Mesenchymal stem cell (in vitro differentiated cells and primary cell): ENCODE measurements around the gene INSIG2.
"Not testable (repeated sequence)": the region's sequence is repeated elsewhere in the genome, so short reads cannot be mapped to it uniquely, and the experiment has no call there.

Source experiments
- DNase-seq: peaks from one replicate; pipeline ENCODE4 v3.0.0-alpha.2; 2013
- H2AFZ ChIP-seq: one replicate; pipeline ENCODE4 v1.6.1; 2013; ENCODE audit warnings: low read depth, mild to moderate bottlenecking, control low read depth, inconsistent platforms, low read length, moderate library complexity
- H2AK5ac ChIP-seq: 2 replicates; pipeline ENCODE4 v1.6.1; 2013; ENCODE audit warnings: low read length, moderate library complexity, mild to moderate bottlenecking, inconsistent platforms; ENCODE audit not compliant: severe bottlenecking
- H2BK120ac ChIP-seq: one replicate; pipeline ENCODE4 v1.6.1; 2013; ENCODE audit warnings: low read depth, mild to moderate bottlenecking, inconsistent platforms, low read length, moderate library complexity
- H2BK12ac ChIP-seq, 2 experiments: one replicate each; pipeline ENCODE4 v1.6.1; 2013; ENCODE audit warnings: inconsistent platforms in 2 of 2, low read length in 2 of 2, mild to moderate bottlenecking in 2 of 2, moderate library complexity in 2 of 2, control low read depth in 1 of 2
- H2BK15ac ChIP-seq: one replicate; pipeline ENCODE4 v1.6.1; 2013; ENCODE audit warnings: mild to moderate bottlenecking, low read depth, inconsistent platforms; ENCODE audit not compliant: poor library complexity, severe bottlenecking
- H2BK5ac ChIP-seq: 2 replicates; pipeline ENCODE4 v1.6.1; 2013; ENCODE audit warnings: low read depth, mild to moderate bottlenecking, low read length, control low read depth, inconsistent platforms; ENCODE audit not compliant: poor library complexity, severe bottlenecking
- H3K14ac ChIP-seq, 2 experiments: one replicate each; pipeline ENCODE4 v1.6.1; 2013; ENCODE audit warnings: inconsistent platforms in 2 of 2, low read length in 2 of 2, control low read depth in 1 of 2, mild to moderate bottlenecking in 1 of 2, moderate library complexity in 1 of 2
- H3K18ac ChIP-seq, 2 experiments: one replicate each; pipeline ENCODE4 v1.6.1; 2013; ENCODE audit warnings: inconsistent platforms in 2 of 2, low read length in 2 of 2, control low read depth in 1 of 2, low read depth in 1 of 2, mild to moderate bottlenecking in 1 of 2
- H3K23ac ChIP-seq, 2 experiments: one replicate each; pipeline ENCODE4 v1.6.1; 2013; ENCODE audit warnings: inconsistent platforms in 2 of 2, low read length in 2 of 2, mild to moderate bottlenecking in 2 of 2, moderate library complexity in 2 of 2, control low read depth in 1 of 2
- H3K27ac ChIP-seq: 2 replicates; pipeline ENCODE4 v1.5.1; 2013; ENCODE audit warnings: mild to moderate bottlenecking, moderate library complexity, low read length, control low read depth, inconsistent platforms; ENCODE audit not compliant: poor library complexity, severe bottlenecking
- H3K27me3 ChIP-seq, 2 experiments: 2 replicates each; pipeline versions ENCODE4 v1.6.1 to v1.7.0; 2013; ENCODE audit warnings: low read length in 2 of 2, mild to moderate bottlenecking in 2 of 2, moderate library complexity in 2 of 2, control low read depth in 1 of 2, inconsistent platforms in 1 of 2; ENCODE audit not compliant: control insufficient read depth in 1 of 2, insufficient read depth in 1 of 2
- H3K36me3 ChIP-seq, 2 experiments: 2 replicates each; pipeline versions ENCODE4 v1.6.1 to v1.7.0; 2013; ENCODE audit warnings: low read length in 2 of 2, control low read depth in 1 of 2, inconsistent platforms in 1 of 2, low read depth in 1 of 2, mild to moderate bottlenecking in 1 of 2; ENCODE audit not compliant: insufficient read depth in 2 of 2, control insufficient read depth in 1 of 2
- H3K4ac ChIP-seq, 2 experiments: one replicate each; pipeline ENCODE4 v1.6.1; 2013; ENCODE audit warnings: inconsistent platforms in 2 of 2, low read length in 2 of 2, mild to moderate bottlenecking in 2 of 2, moderate library complexity in 2 of 2, control low read depth in 1 of 2, low read depth in 1 of 2
- H3K4me1 ChIP-seq: 2 replicates; pipeline ENCODE4 v1.6.1; 2013; ENCODE audit warnings: low read depth, low read length, control low read depth; ENCODE audit not compliant: control insufficient read depth, insufficient read depth
- H3K4me2 ChIP-seq: 2 replicates; pipeline ENCODE4 v1.6.1; 2013; ENCODE audit warnings: low read length, mild to moderate bottlenecking, inconsistent platforms; ENCODE audit not compliant: poor library complexity, severe bottlenecking
- H3K4me3 ChIP-seq, 2 experiments: 2 replicates each; pipeline versions ENCODE4 v1.5.1 to v1.7.0; 2013; ENCODE audit warnings: low read length in 2 of 2, mild to moderate bottlenecking in 2 of 2, control low read depth in 1 of 2, low read depth in 1 of 2; ENCODE audit not compliant: insufficient read depth in 1 of 2
- H3K79me1 ChIP-seq: replicated peaks from 2 replicates; pipeline ENCODE4 v1.6.1; 2013; ENCODE audit warnings: mild to moderate bottlenecking, control low read depth, low read length, inconsistent platforms; ENCODE audit not compliant: poor library complexity, severe bottlenecking
- H3K9ac ChIP-seq: 2 replicates; pipeline ENCODE4 v1.7.0; 2013; ENCODE audit warnings: mild to moderate bottlenecking, low read length, moderate library complexity
- H3K9me3 ChIP-seq: 2 replicates; pipeline ENCODE4 v1.7.0; 2013; ENCODE audit warnings: mild to moderate bottlenecking, low read length; ENCODE audit not compliant: control insufficient read depth
- H4K8ac ChIP-seq: one replicate; pipeline ENCODE4 v1.6.1; 2013; ENCODE audit warnings: inconsistent platforms, mild to moderate bottlenecking, low read length, moderate library complexity
- H4K91ac ChIP-seq: one replicate; pipeline ENCODE4 v1.6.1; 2013; ENCODE audit warnings: mild to moderate bottlenecking, low read length, inconsistent platforms
- WGBS: methylation state at CpG from one replicate; pipeline ENCODE4 v1.1.7; 2013; ENCODE audit warnings: mixed read lengths; 5-methylcytosine and 5-hydroxymethylcytosine counted together

INSIG2 gene

DNA sequence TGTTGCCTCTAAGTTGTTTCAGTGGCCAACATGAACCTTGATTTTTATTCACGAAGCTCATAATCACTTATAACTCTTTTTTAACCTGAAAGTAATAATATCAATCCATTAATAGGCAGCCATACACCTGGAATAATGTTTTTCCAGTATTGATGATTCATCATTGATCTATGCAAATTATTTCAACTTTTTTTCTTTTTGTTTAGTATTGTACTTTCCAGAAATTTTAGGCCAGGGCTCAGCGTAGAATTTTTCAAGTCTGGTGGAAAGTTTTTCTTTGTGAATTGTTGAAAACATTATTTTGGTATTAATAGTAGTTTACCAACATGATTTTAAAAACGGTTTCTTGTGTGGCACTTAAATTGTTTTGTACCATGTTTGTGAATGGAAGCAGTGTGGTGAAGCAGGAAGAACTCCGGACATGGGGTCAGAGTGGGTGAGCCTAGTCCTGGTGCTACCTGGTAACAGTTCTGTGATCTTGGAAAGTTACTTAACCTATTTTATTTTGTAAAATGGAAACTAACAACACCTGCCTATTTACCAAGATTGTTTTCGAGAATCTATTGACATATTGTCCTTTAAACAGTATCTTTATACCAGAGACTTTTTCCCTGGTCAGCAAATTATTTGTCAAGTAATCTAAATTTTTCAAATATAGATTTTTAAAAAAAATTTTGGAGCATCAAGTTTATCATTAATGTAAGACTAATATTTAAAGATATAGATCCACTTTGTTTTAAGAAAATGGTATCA lies 2.3 kb downstream of the INSIG2 start:
- 93% methylated on average over 4 of the region's 5 CpGs for WGBS
- H3K9me3 ChIP-seq = no peaks in the 10 kb centered on the region
- peaks cover 9% of the 10 kb centered on the region for H3K79me1 ChIP-seq
- H3K4me2 ChIP-seq = no peak overlapping the region
- H2AFZ ChIP-seq = no peak overlapping the region
- H3K14ac ChIP-seq = no peak overlapping the region
- no peaks in the 10 kb centered on the region for H3K27me3 ChIP-seq
- no peak overlapping the region for H3K27ac ChIP-seq
- no peak for DNase-seq
- no peak overlapping the region for H2BK120ac ChIP-seq
- no peak overlapping the region for H3K4ac ChIP-seq
- peak overlapping the region in 1 of 2 experiments; percentile 86 for H3K4me3 ChIP-seq
- H3K36me3 ChIP-seq = no peaks in the 10 kb centered on the region
- no peak overlapping the region for H2BK12ac ChIP-seq
- no peak overlapping the region for H3K23ac ChIP-seq
- no peaks in the 10 kb centered on the region for H3K4me1 ChIP-seq
- H4K91ac ChIP-seq = no peak overlapping the region
- no peak overlapping the region for H2BK5ac ChIP-seq
- H2BK15ac ChIP-seq = no peak overlapping the region
- peak overlapping the region; percentile 93 for H3K9ac ChIP-seq
- H4K8ac ChIP-seq = no peak overlapping the region
- no peak overlapping the region for H2AK5ac ChIP-seq
- H3K18ac ChIP-seq = no peak overlapping the region

DNA sequence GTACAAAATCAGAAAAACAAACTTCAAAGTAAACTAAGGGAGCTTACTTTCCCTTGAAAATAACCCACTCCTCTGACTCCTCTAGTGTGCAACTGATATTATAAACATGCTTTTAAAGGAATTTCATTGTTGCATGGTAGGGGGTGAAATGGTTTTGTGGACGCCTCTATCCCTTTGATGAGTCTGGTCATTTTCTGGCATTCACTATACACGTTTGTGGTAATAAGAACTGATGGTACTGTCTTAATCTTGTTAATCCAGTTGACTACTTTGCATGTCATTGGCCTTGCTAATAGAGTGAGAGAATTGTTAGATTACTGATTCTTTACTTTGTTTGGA lies 2.8 kb downstream of the INSIG2 start:
- H2BK5ac ChIP-seq = no peak overlapping the region
- H3K27ac ChIP-seq = no peak overlapping the region
- H3K4me2 ChIP-seq = no peak overlapping the region
- H2AK5ac ChIP-seq = no peak overlapping the region
- no peak overlapping the region for H3K9ac ChIP-seq
- H4K91ac ChIP-seq = no peak overlapping the region
- no peaks in the 10 kb centered on the region for H3K4me1 ChIP-seq
- no peak overlapping the region for H3K14ac ChIP-seq
- H3K9me3 ChIP-seq = no peaks in the 10 kb centered on the region
- no peak overlapping the region for H4K8ac ChIP-seq
- no peaks in the 10 kb centered on the region for H3K36me3 ChIP-seq
- no peak overlapping the region for H3K18ac ChIP-seq
- H3K4me3 ChIP-seq = no peak overlapping the region
- H2BK15ac ChIP-seq = no peak overlapping the region
- no peak overlapping the region for H2BK12ac ChIP-seq
- H2BK120ac ChIP-seq = no peak overlapping the region
- H3K23ac ChIP-seq = no peak overlapping the region
- H3K79me1 ChIP-seq = peaks cover 9% of the 10 kb centered on the region
- DNase-seq = no peak
- WGBS = 86% methylated on average over 2 of the region's 2 CpGs
- no peak overlapping the region for H3K4ac ChIP-seq
- H3K27me3 ChIP-seq = no peaks in the 10 kb centered on the region
- H2AFZ ChIP-seq = no peak overlapping the region

GRCh38 chr2:118091631-118092030 lies 3.4 kb downstream of the INSIG2 start:
- Histone ChIP-seq H3K14ac (no peak overlapping the region), H3K4me1 (no peaks in the 10 kb centered on the region), H3K79me1 (peaks cover 11% of the 10 kb centered on the region), H3K18ac (no peak overlapping the region), H2BK120ac (no peak overlapping the region), H4K91ac (no peak overlapping the region), H3K4ac (no peak overlapping the region), H2BK15ac (no peak overlapping the region), H3K27me3 (no peaks in the 10 kb centered on the region), H3K27ac (no peak overlapping the region), H3K9me3 (no peaks in the 10 kb centered on the region), H3K4me2 (peak overlapping the region; percentile 34), H4K8ac (no peak overlapping the region), H3K23ac (no peak overlapping the region), H2AFZ (no peak overlapping the region), H2AK5ac (no peak overlapping the region), H2BK5ac (no peak overlapping the region), H2BK12ac (no peak overlapping the region), H3K4me3 (no peak overlapping the region), H3K36me3 (peaks cover 0 to 3% of the 10 kb centered on the region in 2 experiments), H3K9ac (no peak overlapping the region)
- peak; percentile 19 for DNase-seq
- 33% methylated on average over 1 of the region's 1 CpG for WGBS

DNA sequence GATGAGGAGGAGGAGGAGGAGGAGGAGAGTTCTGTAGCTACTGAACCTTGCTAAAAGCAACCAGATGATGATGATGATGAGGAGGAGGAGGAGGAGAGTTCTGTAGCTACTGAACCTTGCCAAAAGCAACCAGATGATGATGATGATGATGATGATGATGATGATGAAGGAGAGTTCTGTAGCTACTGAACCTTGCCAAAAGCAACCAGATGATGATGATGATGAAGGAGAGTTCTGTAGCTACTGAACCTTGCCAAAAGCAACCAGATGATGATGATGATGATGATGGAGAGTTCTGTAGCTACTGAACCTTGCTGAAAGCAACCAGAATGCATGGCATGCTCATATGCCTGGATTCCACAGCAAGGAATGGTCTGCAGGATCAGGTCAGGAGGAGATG lies 5.8 kb downstream of the INSIG2 start:
- H2BK15ac ChIP-seq, H2BK120ac ChIP-seq, H2BK5ac ChIP-seq, DNase-seq, H3K4ac ChIP-seq, H3K9ac ChIP-seq, H2BK12ac ChIP-seq, H3K23ac ChIP-seq, H3K9me3 ChIP-seq, H3K4me2 ChIP-seq, H3K4me3 ChIP-seq, H3K4me1 ChIP-seq, H4K91ac ChIP-seq, H4K8ac ChIP-seq, H3K14ac ChIP-seq, H2AFZ ChIP-seq, H2AK5ac ChIP-seq, H3K27ac ChIP-seq, H3K18ac ChIP-seq, H3K27me3 ChIP-seq: not testable (repeated sequence)
- Histone ChIP-seq H3K79me1 (peaks cover 17% of the 10 kb centered on the region), H3K36me3 (peaks cover 4 to 28% of the 10 kb centered on the region in 2 experiments)
